WTC11 (cell line): ENCODE measurements around the gene MYPN.

Source experiments
- ATF3 ChIP-seq: sonication (generic); formaldehyde crosslinking; conservative IDR thresholded peaks from 2 replicates; pipeline ENCODE4 v1.8.1; 2022; ENCODE audit warnings: mild to moderate bottlenecking, missing genetic modification reagents
- CTCF ChIP-seq: fragments of 200-600 bp; IDR thresholded peaks from 2 replicates; pipeline ENCODE4 v1.8.0; 2022; ENCODE audit warnings: antibody characterized with exemption
- GABPB1 ChIP-seq: sonication (generic); formaldehyde crosslinking; IDR thresholded peaks from 2 replicates; pipeline ENCODE4 v1.8.1; 2023; ENCODE audit warnings: mild to moderate bottlenecking, missing genetic modification reagents
- NR2C2 ChIP-seq: sonication (generic); formaldehyde crosslinking; IDR thresholded peaks from 2 replicates; pipeline ENCODE4 v1.8.0; 2022; ENCODE audit warnings: mild to moderate bottlenecking, missing genetic modification reagents
- TF ChIP-seq, protein P1 (sequence below): sonication (generic); formaldehyde crosslinking; IDR thresholded peaks from 2 replicates; pipeline ENCODE4 v1.8.1; 2022; ENCODE audit warnings: missing genetic modification reagents, borderline replicate concordance

- TF ChIP-seq CTCF, result peak; percentile 35
- TF ChIP-seq NR2C2 (CRISPR knock-in tag), result no peak
- TF ChIP-seq, protein P1, sequence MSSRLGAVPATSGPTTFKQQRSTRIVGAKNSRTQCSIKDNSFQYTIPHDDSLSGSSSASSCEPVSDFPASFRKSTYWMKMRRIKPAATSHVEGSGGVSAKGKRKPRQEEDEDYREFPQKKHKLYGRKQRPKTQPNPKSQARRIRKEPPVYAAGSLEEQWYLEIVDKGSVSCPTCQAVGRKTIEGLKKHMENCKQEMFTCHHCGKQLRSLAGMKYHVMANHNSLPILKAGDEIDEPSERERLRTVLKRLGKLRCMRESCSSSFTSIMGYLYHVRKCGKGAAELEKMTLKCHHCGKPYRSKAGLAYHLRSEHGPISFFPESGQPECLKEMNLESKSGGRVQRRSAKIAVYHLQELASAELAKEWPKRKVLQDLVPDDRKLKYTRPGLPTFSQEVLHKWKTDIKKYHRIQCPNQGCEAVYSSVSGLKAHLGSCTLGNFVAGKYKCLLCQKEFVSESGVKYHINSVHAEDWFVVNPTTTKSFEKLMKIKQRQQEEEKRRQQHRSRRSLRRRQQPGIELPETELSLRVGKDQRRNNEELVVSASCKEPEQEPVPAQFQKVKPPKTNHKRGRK (CRISPR knock-in tag), result no peak
- no peak for TF ChIP-seq ATF3 (CRISPR knock-in tag)
- TF ChIP-seq GABPB1 (CRISPR knock-in tag), result no peak
Observed at GRCh38 chr10:68212721-68213352, 103.5 kb downstream of the MYPN start.
